DOHH2 (cell line): ENCODE measurements around the gene SHLD2.
"Not testable (repeated sequence)": the region's sequence is repeated elsewhere in the genome, so short reads cannot be mapped to it uniquely, and the experiment has no call there.

ENCODE experiments used
- CTCF ChIP-seq: fragments of 200-600 bp; sonication (generic); IDR thresholded peaks from one replicate; pipeline ENCODE4 v1.5.1; 2014; ENCODE audit warnings: antibody characterized with exemption, mild to moderate bottlenecking, low read depth, low read length; ENCODE audit not compliant: poor library complexity, severe bottlenecking
- EZH2phosphoT487 ChIP-seq: fragments of 200-600 bp; sonication (generic); IDR thresholded peaks from 2 replicates; pipeline ENCODE4 v1.6.1; 2017; ENCODE audit warnings: borderline replicate concordance, mild to moderate bottlenecking, antibody characterized with exemption, low read length, moderate library complexity, mixed read lengths

DNA sequence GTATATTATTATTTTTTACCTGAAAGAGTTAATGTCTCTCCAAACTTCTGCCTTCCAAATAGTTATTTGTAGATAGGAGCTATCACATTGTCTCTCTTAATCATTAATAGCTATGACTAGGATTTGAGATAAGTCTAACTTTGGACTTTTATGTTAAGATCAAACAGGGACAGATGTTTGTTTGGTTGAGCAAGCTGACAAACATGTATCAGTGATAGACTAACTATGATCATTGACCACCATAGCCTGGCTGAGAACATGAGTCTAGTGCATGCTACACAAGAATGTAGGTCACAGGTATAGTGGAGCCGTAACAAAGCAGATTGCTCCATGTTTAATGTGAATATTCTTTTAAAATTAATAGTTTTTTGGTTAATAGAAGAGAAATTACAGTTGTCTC is 76.7 kb downstream of the SHLD2 start:
- not testable (repeated sequence) for TF ChIP-seq CTCF, EZH2phosphoT487
